Uterus (tissue), 4 donors: ENCODE measurements around the gene PCLO. TPM values are rescaled to one million over a fixed set of nuclear protein-coding genes. Genes with fewer than 3 reads are reported as not detected.

ENCODE experiments used
- DNase-seq, 2 donors: peaks; one replicate each; pipeline ENCODE4 v3.0.0-alpha.2; 2019 to 2020
- H3K27ac ChIP-seq, 2 donors: fragments of 200-600 bp; sonication (generic); 1 replicate in 1 of 2; 2 replicates in 1 of 2; pipeline ENCODE4 v1.5.1; 2016 to 2018
- H3K27me3 ChIP-seq, 2 donors: fragments of 200-600 bp; sonication (generic); one replicate each; pipeline ENCODE4 v1.5.1; 2018 to 2019; ENCODE audit warnings: control low read depth in 1 of 2
- H3K36me3 ChIP-seq, 2 donors: fragments of 200-600 bp; sonication (generic); one replicate each; pipeline ENCODE4 v1.5.1; 2019; ENCODE audit warnings: control low read depth in 1 of 2
- H3K4me1 ChIP-seq, 2 donors: fragments of 200-600 bp; sonication (generic); one replicate each; pipeline ENCODE4 v1.5.1; 2018 to 2019; ENCODE audit warnings: control low read depth in 1 of 2
- H3K4me3 ChIP-seq, 2 donors: fragments of 200-600 bp; sonication (generic); 1 replicate in 1 of 2; 2 replicates in 1 of 2; pipeline ENCODE4 v1.5.1; 2018 to 2019; ENCODE audit warnings: mild to moderate bottlenecking in 1 of 2
- H3K9me3 ChIP-seq, 2 donors: fragments of 200-600 bp; sonication (generic); one replicate each; pipeline ENCODE4 v1.5.1; 2019; ENCODE audit warnings: control low read depth in 1 of 2
- POLR2A ChIP-seq, 2 donors: fragments of 450-650 bp; IDR thresholded peaks; one replicate each; pipeline ENCODE4 v1.6.1; 2016; ENCODE audit warnings: antibody characterized with exemption in 2 of 2, mild to moderate bottlenecking in 1 of 2, moderate library complexity in 1 of 2
- intact Hi-C: fragments of 100-400 bp; cut with DNase I; formaldehyde crosslinking; loops from one replicate; pipeline ENCODE4 v1.15.1; 2023; ENCODE audit warnings: low total_unique reads
- total RNA-seq, 4 donors: library from RNA; depleted of rRNA in 3 of 4; stranded (reverse); fragments of >200 nt in 3 of 4; gene quantifications; one replicate each; pipeline versions ENCODE4 v1.1.0 to v1.2.4, GENCODE V29; 2014 to 2023
- TF ChIP-seq, protein P1 (sequence below), 4 experiments: fragments of 200-600 bp in 2 of 4; fragments of 450-650 bp in 2 of 4; sonication (generic) in 2 of 4; IDR thresholded peaks; one replicate each; pipeline ENCODE4 v1.5.1; 2016 to 2019; ENCODE audit warnings: antibody characterized with exemption in 4 of 4, mild to moderate bottlenecking in 2 of 4, moderate library complexity in 1 of 4
- donor health status: DM: yes; HTN: yes; CAD: no.

PCLO gene
- total RNA-seq, 4 donors from 2014 or later: 0.26 to 4.4 (median 1.4) TPM

DNA sequence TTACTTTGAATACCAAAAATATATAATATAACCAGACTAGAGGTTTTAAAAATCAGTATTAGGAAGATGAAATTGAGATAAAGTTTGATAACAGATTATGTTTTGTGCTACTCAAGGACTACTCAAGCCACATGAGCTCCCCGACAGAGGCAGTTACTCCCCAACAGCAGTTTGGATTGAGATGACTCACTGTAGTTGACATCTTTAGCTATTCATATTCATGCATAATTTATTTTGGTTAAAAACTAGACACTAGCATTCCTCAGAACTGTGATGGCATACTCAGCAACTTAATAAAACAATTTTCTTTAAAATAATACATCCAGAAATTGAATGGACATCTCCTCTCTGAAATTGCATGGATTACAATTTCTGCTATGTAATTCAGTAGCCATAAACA is 19.6 kb downstream of the PCLO start:
- no peak for DNase-seq
- Histone ChIP-seq H3K4me1 (no peaks in the 10 kb centered on the region), H3K27me3 (no peaks in the 10 kb centered on the region), H3K27ac (no peak overlapping the region), H3K9me3 (no peaks in the 10 kb centered on the region), H3K4me3 (no peak overlapping the region), H3K36me3 (no peaks in the 10 kb centered on the region)
- TF ChIP-seq, protein P1, sequence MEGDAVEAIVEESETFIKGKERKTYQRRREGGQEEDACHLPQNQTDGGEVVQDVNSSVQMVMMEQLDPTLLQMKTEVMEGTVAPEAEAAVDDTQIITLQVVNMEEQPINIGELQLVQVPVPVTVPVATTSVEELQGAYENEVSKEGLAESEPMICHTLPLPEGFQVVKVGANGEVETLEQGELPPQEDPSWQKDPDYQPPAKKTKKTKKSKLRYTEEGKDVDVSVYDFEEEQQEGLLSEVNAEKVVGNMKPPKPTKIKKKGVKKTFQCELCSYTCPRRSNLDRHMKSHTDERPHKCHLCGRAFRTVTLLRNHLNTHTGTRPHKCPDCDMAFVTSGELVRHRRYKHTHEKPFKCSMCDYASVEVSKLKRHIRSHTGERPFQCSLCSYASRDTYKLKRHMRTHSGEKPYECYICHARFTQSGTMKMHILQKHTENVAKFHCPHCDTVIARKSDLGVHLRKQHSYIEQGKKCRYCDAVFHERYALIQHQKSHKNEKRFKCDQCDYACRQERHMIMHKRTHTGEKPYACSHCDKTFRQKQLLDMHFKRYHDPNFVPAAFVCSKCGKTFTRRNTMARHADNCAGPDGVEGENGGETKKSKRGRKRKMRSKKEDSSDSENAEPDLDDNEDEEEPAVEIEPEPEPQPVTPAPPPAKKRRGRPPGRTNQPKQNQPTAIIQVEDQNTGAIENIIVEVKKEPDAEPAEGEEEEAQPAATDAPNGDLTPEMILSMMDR (IDR thresholded peaks at IDR 0.05): no peak
- TF ChIP-seq POLR2A (IDR thresholded peaks at IDR 0.05): no peak
- intact Hi-C loops: no loop called here

DNA sequence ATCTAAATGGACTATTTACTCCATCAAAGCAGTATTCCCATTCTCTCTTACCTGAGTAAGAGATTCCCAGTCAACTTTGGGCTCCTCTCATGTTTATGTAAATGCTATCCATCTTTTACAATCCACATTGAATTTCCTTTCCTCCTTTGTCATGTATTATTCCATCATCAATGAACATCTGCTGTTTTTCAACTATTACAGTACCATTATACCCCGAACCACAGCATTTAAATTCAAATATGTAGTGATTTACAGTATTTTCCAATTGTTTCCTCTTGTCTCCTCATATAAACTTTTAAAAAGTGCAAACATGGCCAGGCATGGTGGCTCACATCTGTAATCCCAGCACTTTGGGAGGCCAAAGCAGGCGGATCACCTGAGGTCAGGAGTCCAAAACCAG is 20.3 kb downstream of the PCLO start:
- Histone ChIP-seq H3K36me3 (no peaks in the 10 kb centered on the region), H3K4me1 (no peaks in the 10 kb centered on the region), H3K4me3 (no peak overlapping the region), H3K9me3 (no peaks in the 10 kb centered on the region), H3K27ac (no peak overlapping the region), H3K27me3 (no peaks in the 10 kb centered on the region)
- intact Hi-C loops: no loop called here
- TF ChIP-seq, protein P1 (IDR thresholded peaks at IDR 0.05): no peak
- no peak for TF ChIP-seq POLR2A (IDR thresholded peaks at IDR 0.05)
- no peak for DNase-seq

DNA sequence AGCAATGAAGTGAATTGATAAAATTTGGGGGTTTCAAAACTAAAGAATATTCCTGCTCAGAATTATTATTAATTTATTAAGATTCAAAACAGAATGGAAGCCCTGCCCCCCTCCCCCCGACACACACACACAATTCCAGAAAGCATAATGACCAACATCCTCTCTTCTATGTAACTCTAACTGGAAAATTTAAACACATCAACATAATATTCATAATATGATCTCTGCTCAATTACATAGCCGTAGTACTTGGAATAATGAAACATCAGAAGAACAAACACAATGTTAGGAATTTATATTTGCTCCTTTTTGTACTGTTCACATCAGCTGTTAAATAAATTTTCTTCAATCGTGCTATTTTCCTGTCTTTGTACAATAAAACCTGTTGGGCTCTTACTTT is 20.8 kb downstream of the PCLO start:
- no peak overlapping the region for H3K27ac ChIP-seq
- H3K4me3 ChIP-seq: no peak overlapping the region
- DNase-seq: no peak
- H3K9me3 ChIP-seq: no peaks in the 10 kb centered on the region
- intact Hi-C loops: no loop called here
- no peaks in the 10 kb centered on the region for H3K4me1 ChIP-seq
- no peaks in the 10 kb centered on the region for H3K27me3 ChIP-seq
- H3K36me3 ChIP-seq: no peaks in the 10 kb centered on the region
- TF ChIP-seq, protein P1 (IDR thresholded peaks at IDR 0.05): no peak
- no peak for TF ChIP-seq POLR2A (IDR thresholded peaks at IDR 0.05)

DNA sequence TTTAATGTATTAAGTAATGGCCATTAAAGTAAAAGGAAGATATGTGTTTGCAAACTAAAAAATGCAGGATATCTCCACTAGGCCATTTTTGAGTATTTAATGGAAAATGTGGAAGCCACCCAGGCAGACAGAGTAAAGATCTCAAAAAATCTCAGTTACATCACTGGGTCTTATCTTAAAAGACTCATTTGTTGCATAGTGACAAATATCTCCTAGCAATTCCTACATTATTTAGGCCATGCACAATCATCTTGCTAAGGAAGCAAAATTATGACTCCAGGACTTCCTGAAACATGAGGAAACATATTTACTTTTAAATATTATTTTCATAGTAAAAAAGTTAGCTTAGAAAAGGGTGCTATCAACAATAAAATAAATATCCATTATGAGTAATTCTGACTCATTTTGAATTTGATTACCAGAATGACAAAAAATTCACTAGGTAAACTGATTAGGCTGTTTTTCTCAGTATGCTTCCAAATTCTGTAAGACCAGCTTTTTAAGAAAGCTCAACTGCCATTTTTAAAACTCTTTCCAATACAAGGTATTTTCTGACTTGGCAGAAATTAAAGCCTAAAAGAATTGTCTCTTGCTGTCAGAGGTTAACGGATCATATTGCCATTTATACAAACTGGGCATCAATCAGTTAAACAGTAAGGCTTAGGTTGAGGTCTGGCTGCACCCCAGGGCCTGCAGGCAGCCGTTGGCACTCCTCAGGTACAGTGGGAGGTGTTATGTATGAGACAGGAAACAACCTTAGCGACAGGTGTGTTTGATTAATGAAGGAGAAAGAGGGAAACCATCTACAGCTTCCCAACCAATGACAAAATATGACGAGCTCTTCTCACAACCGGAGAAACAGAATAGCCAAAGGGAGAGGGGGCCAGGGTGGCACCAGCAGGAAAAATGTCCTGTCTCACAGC is 31.8 kb downstream of the PCLO start:
- intact Hi-C loops: no loop called here
- H3K9me3 ChIP-seq: no peaks in the 10 kb centered on the region
- H3K36me3 ChIP-seq: no peaks in the 10 kb centered on the region
- no peaks in the 10 kb centered on the region for H3K4me1 ChIP-seq
- no peak for TF ChIP-seq POLR2A (IDR thresholded peaks at IDR 0.05)
- TF ChIP-seq, protein P1 (IDR thresholded peaks at IDR 0.05): no peak
- no peak for DNase-seq
- H3K27ac ChIP-seq: no peak overlapping the region
- H3K27me3 ChIP-seq: no peaks in the 10 kb centered on the region
- H3K4me3 ChIP-seq: no peak overlapping the region

DNA sequence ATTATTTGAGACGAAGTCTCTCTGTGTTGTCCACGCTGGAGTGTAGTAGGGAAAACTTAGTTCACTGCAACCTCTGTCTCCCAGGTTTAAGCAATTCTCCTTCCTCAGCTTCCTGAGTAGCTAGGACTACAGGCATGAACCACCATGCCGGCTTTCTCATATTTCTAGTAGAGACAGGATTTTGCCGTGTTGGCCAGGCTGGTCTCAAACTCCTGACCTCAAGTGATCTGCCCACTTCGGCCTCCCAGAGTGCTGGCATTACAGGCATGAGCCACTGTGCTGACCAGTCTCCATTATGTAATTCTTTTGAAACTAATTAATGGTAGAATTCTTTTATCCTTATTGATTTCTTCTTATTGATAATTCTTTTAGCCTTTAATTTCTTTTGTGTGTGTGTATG is 32.5 kb downstream of the PCLO start:
- no peak for TF ChIP-seq POLR2A (IDR thresholded peaks at IDR 0.05)
- TF ChIP-seq, protein P1 (IDR thresholded peaks at IDR 0.05): no peak
- DNase-seq: no peak
- Histone ChIP-seq H3K4me3 (no peak overlapping the region), H3K36me3 (no peaks in the 10 kb centered on the region), H3K27ac (no peak overlapping the region), H3K4me1 (no peaks in the 10 kb centered on the region), H3K27me3 (no peaks in the 10 kb centered on the region), H3K9me3 (no peaks in the 10 kb centered on the region)
- intact Hi-C loops: no loop called here
